ENCODE data around the gene MARCHF6.

MARCHF6 gene

GRCh38 chr5:10315201-10315600 lies 38.3 kb upstream of the MARCHF6 start:
- TF ChIP-seq REST (IDR thresholded peaks at IDR 0.05; ENCODE audit: insufficient replicate concordance, low read depth) (no peak), SPI1 (IDR thresholded peaks at IDR 0.05; ENCODE audit: borderline replicate concordance, low read depth) (no peak), POLR2AphosphoS5 (IDR thresholded peaks at IDR 0.05; ENCODE audit: low read depth) (no peak), CTCF (IDR thresholded peaks at IDR 0.05; ENCODE audit: insufficient read depth, low read length) (no peak), GABPA (IDR thresholded peaks at IDR 0.05; ENCODE audit: low read depth) (no peak)
- Histone ChIP-seq H3K4me3 (replicated peaks; ENCODE audit: insufficient read depth, low read length) (no peak overlapping the region), H3K27ac (replicated peaks) (no peak overlapping the region), H3K27me3 (ENCODE audit: insufficient read depth, poor library complexity, severe bottlenecking) (no peaks in the 10 kb centered on the region)
- no peak for DNase-seq (ENCODE audit: low read depth in 1 of 2, low spot score in 1 of 2)

GRCh38 chr5:10315824-10316509 lies 37.5 kb upstream of the MARCHF6 start:
- Histone ChIP-seq H3K27me3 (ENCODE audit: insufficient read depth, poor library complexity, severe bottlenecking) (no peaks in the 10 kb centered on the region), H3K4me3 (replicated peaks; ENCODE audit: insufficient read depth, low read length) (no peak overlapping the region), H3K27ac (replicated peaks) (no peak overlapping the region)
- no peak for TF ChIP-seq SPI1 (IDR thresholded peaks at IDR 0.05; ENCODE audit: borderline replicate concordance, low read depth)
- no peak for TF ChIP-seq GABPA (IDR thresholded peaks at IDR 0.05; ENCODE audit: low read depth)
- no peak for TF ChIP-seq POLR2AphosphoS5 (IDR thresholded peaks at IDR 0.05; ENCODE audit: low read depth)
- TF ChIP-seq REST (IDR thresholded peaks at IDR 0.05; ENCODE audit: insufficient replicate concordance, low read depth): no peak
- no peak for TF ChIP-seq CTCF (IDR thresholded peaks at IDR 0.05; ENCODE audit: insufficient read depth, low read length)
- DNase-seq (ENCODE audit: low read depth in 1 of 2, low spot score in 1 of 2): no peak

- DNase-seq (ENCODE audit: low read depth in 1 of 2, low spot score in 1 of 2): no peak
- Histone ChIP-seq H3K27ac (replicated peaks) (no peak overlapping the region), H3K27me3 (ENCODE audit: insufficient read depth, poor library complexity, severe bottlenecking) (no peaks in the 10 kb centered on the region), H3K4me3 (replicated peaks; ENCODE audit: insufficient read depth, low read length) (no peak overlapping the region)
- TF ChIP-seq SPI1 (IDR thresholded peaks at IDR 0.05; ENCODE audit: borderline replicate concordance, low read depth) (no peak), CTCF (IDR thresholded peaks at IDR 0.05; ENCODE audit: insufficient read depth, low read length) (no peak), POLR2AphosphoS5 (IDR thresholded peaks at IDR 0.05; ENCODE audit: low read depth) (no peak), REST (IDR thresholded peaks at IDR 0.05; ENCODE audit: insufficient replicate concordance, low read depth) (no peak), GABPA (IDR thresholded peaks at IDR 0.05; ENCODE audit: low read depth) (no peak)
Observed at GRCh38 chr5:10317825-10318682, 35.4 kb upstream of the MARCHF6 start.
